IMR-90 (cell line): ENCODE measurements around the gene GPD1.

ENCODE experiments used
- BHLHE40 ChIP-seq: fragments of 150-350 bp; IDR thresholded peaks from 2 replicates; pipeline ENCODE4 v1.6.1; 2016; ENCODE audit warnings: mild to moderate bottlenecking, low read depth, low read length
- CEBPB ChIP-seq: IDR thresholded peaks from 2 replicates; pipeline ENCODE4 v1.6.1; 2012; ENCODE audit warnings: low read depth, low read length, improper control_type of control experiment
- CHD1 ChIP-seq: IDR thresholded peaks from 2 replicates; pipeline ENCODE4 v1.6.1; 2012; ENCODE audit warnings: low read depth, low read length, improper control_type of control experiment
- CTCF ChIP-seq: conservative IDR thresholded peaks from 2 replicates; pipeline ENCODE4 v1.5.1; 2012; ENCODE audit warnings: mild to moderate bottlenecking, low read depth, low read length, improper control_type of control experiment
- FOS ChIP-seq: fragments of 150-350 bp; IDR thresholded peaks from 2 replicates; pipeline ENCODE4 v1.6.1; 2016; ENCODE audit warnings: low read depth, low read length
- NFE2L2 ChIP-seq: fragments of 150-350 bp; IDR thresholded peaks from 2 replicates; pipeline ENCODE4 v1.6.1; 2016; ENCODE audit warnings: low read depth, mild to moderate bottlenecking, low read length
- POLR2A ChIP-seq: IDR thresholded peaks from 2 replicates; pipeline ENCODE4 v1.6.1; 2012; ENCODE audit warnings: mild to moderate bottlenecking, low read depth, low read length
- RAD21 ChIP-seq: IDR thresholded peaks from 2 replicates; pipeline ENCODE4 v1.6.1; 2012; ENCODE audit warnings: low read length, improper control_type of control experiment
- RCOR1 ChIP-seq: IDR thresholded peaks from 2 replicates; pipeline ENCODE4 v1.6.1; 2012; ENCODE audit warnings: mild to moderate bottlenecking, low read length, improper control_type of control experiment; ENCODE audit not compliant: insufficient replicate concordance

DNA sequence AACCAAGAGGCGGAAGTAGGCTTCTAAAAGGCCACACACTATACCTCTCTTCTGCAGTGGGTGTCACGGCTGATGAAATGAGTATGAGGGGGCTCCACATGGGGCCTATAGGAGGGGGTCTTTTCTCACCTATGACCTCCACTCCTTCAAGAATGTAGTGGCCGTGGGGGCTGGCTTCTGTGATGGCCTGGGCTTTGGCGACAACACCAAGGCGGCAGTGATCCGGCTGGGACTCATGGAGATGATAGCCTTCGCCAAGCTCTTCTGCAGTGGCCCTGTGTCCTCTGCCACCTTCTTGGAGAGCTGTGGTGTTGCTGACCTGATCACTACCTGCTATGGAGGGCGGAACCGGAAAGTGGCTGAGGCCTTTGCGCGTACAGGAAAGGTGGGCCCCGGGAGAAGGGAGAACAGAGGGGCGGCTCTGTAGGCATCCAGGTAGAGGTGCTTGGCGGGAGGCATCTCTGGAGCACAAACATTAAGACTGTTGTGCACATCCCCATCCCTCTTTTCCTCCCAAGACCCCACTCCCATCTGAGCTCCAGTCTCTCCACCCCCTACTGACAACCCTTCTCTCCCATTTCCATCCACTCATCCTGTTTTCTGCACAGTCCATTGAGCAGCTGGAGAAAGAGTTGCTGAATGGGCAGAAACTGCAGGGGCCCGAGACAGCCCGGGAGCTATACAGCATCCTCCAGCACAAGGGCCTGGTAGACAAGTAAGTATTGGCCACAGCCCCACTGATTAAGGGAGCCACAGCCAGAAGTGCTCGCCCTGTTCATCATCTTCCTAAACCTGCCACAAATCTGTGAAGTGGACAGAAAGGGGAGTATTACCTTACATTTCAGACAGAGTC, 3.8 kb downstream of the GPD1 start:
- no peak for TF ChIP-seq BHLHE40
- TF ChIP-seq POLR2A, result no peak
- no peak for TF ChIP-seq CTCF
- no peak for TF ChIP-seq FOS
- TF ChIP-seq NFE2L2, result no peak
- no peak for TF ChIP-seq RCOR1
- no peak for TF ChIP-seq CEBPB
- TF ChIP-seq RAD21, result no peak
- TF ChIP-seq CHD1, result no peak
